Vagina (tissue), 2 donors: Measurements from ENCODE around the gene VEZF1.

Experiments
- POLR2A ChIP-seq, 2 donors: fragments of 450-650 bp; IDR thresholded peaks; one replicate each; pipeline ENCODE4 v1.6.1; 2017; ENCODE audit warnings: antibody characterized with exemption in 2 of 2, mild to moderate bottlenecking in 2 of 2, moderate library complexity in 2 of 2
- TF ChIP-seq, protein P1 (sequence below), 3 experiments: fragments of 450-650 bp in 2 of 3; fragments of 200-600 bp in 1 of 3; sonication (generic) in 1 of 3; IDR thresholded peaks; one replicate each; pipeline ENCODE4 v1.5.1; 2017 to 2019; ENCODE audit warnings: antibody characterized with exemption in 3 of 3, mild to moderate bottlenecking in 2 of 3, moderate library complexity in 2 of 3

DNA sequence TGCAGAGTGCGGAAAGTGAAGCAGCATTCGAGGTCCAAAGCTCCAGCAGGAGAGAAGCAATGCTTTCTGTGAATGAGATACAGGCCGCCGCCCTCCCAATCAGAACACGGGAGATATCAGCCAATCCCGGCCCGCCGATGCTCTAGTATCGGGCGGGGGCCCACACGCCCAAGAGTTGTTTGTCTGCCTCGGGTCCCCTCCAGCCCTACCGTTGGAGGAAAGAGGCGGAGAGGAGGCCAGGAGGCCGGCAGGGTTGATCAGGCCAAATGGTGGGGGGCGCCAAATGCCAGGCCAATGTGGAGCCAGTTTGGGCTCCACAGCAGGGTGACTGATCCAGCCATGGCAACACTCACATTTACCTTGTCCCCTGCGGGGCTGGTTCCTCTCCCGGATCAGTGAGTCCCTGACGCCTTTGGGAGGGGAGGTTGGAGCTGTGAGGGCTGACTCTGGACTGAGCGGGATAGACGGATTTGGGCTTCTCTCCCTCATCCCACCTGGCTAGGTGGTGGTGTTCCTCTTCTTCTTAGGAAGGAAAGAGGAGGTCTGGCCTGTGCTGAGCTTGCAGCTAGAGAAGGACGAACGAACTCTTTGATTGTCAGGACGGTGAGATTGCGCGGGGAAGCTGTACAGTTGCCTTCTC, 22.4 kb downstream of the VEZF1 start:
- TF ChIP-seq, protein P1, sequence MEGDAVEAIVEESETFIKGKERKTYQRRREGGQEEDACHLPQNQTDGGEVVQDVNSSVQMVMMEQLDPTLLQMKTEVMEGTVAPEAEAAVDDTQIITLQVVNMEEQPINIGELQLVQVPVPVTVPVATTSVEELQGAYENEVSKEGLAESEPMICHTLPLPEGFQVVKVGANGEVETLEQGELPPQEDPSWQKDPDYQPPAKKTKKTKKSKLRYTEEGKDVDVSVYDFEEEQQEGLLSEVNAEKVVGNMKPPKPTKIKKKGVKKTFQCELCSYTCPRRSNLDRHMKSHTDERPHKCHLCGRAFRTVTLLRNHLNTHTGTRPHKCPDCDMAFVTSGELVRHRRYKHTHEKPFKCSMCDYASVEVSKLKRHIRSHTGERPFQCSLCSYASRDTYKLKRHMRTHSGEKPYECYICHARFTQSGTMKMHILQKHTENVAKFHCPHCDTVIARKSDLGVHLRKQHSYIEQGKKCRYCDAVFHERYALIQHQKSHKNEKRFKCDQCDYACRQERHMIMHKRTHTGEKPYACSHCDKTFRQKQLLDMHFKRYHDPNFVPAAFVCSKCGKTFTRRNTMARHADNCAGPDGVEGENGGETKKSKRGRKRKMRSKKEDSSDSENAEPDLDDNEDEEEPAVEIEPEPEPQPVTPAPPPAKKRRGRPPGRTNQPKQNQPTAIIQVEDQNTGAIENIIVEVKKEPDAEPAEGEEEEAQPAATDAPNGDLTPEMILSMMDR (IDR thresholded peaks at IDR 0.05), result no peak
- no peak for TF ChIP-seq POLR2A (IDR thresholded peaks at IDR 0.05)
